SK-N-SH treated with all-trans-retinoic acid at 6 μM for 48 hours (cell line): ENCODE measurements around the gene BRME1.

Source experiments
- ATAC-seq: fragments of 200-7000 bp; cut with Tn5 transposase; 3 replicates; pipeline ENCODE4 v1.9.1; 2020; ENCODE audit warnings: mild to moderate bottlenecking, moderate library complexity
- ARNTL ChIP-seq: fragments of 450-650 bp; formaldehyde crosslinking; IDR thresholded peaks from 2 replicates; pipeline ENCODE4 v1.5.0; 2020; ENCODE audit warnings: low read depth, mild to moderate bottlenecking, moderate library complexity, borderline replicate concordance
- BACH2 ChIP-seq: fragments of 250-450 bp; sonication (Bioruptor Pico); IDR thresholded peaks from 2 replicates; pipeline ENCODE4 v1.9.0; 2021; ENCODE audit warnings: mild to moderate bottlenecking, borderline replicate concordance
- CREB5 ChIP-seq: fragments of 250-450 bp; sonication (Bioruptor Pico); IDR thresholded peaks from 2 replicates; pipeline ENCODE4 v1.5.1; 2020; ENCODE audit warnings: low read depth, mild to moderate bottlenecking, moderate library complexity
- CSDC2 ChIP-seq: fragments of 250-450 bp; sonication (Bioruptor Pico); IDR thresholded peaks from 2 replicates; pipeline ENCODE4 v1.5.0; 2020; ENCODE audit warnings: mild to moderate bottlenecking, moderate library complexity
- CSRNP3 ChIP-seq: fragments of 250-450 bp; sonication (Bioruptor Pico); IDR thresholded peaks from 2 replicates; pipeline ENCODE4 v1.5.1; 2021; ENCODE audit warnings: mild to moderate bottlenecking, moderate library complexity
- ESRRG ChIP-seq: fragments of 250-450 bp; sonication (Bioruptor Pico); IDR thresholded peaks from 2 replicates; pipeline ENCODE4 v1.6.1; 2021; ENCODE audit warnings: mild to moderate bottlenecking
- GLIS3 ChIP-seq: fragments of 250-450 bp; sonication (Bioruptor Pico); IDR thresholded peaks from 2 replicates; pipeline ENCODE4 v1.5.0; 2020; ENCODE audit warnings: mild to moderate bottlenecking, moderate library complexity
- ISL1 ChIP-seq: fragments of 250-450 bp; sonication (Bioruptor Pico); IDR thresholded peaks from 2 replicates; pipeline ENCODE4 v2.1.2; 2022; ENCODE audit warnings: mild to moderate bottlenecking, moderate library complexity
- OSR1 ChIP-seq: fragments of 250-450 bp; sonication (Bioruptor Pico); IDR thresholded peaks from 2 replicates; pipeline ENCODE4 v1.8.0; 2022; ENCODE audit warnings: moderate library complexity, mild to moderate bottlenecking, inconsistent platforms
- PATZ1 ChIP-seq: fragments of 250-450 bp; sonication (Bioruptor Pico); IDR thresholded peaks from 2 replicates; pipeline ENCODE4 v1.8.0; 2020; ENCODE audit warnings: mild to moderate bottlenecking, moderate library complexity, borderline replicate concordance
- POU6F1 ChIP-seq: fragments of 250-450 bp; sonication (Bioruptor Pico); IDR thresholded peaks from 2 replicates; pipeline ENCODE4 v1.8.0; 2021; ENCODE audit warnings: low read depth, mild to moderate bottlenecking, moderate library complexity, borderline replicate concordance
- PPARA ChIP-seq: fragments of 250-450 bp; sonication (Bioruptor Pico); IDR thresholded peaks from 2 replicates; pipeline ENCODE4 v1.5.0; 2020; ENCODE audit warnings: mild to moderate bottlenecking, borderline replicate concordance
- RARB ChIP-seq: fragments of 250-450 bp; sonication (Bioruptor Pico); IDR thresholded peaks from 2 replicates; pipeline ENCODE4 v1.8.0; 2021; ENCODE audit warnings: mild to moderate bottlenecking, moderate library complexity
- SNAI2 ChIP-seq: fragments of 250-450 bp; sonication (Bioruptor Pico); IDR thresholded peaks from 2 replicates; pipeline ENCODE4 v1.5.0; 2020; ENCODE audit warnings: mild to moderate bottlenecking, moderate library complexity
- TCF4 ChIP-seq: fragments of 250-450 bp; sonication (Bioruptor Pico); IDR thresholded peaks from 2 replicates; pipeline ENCODE4 v1.8.0; 2021; ENCODE audit warnings: mild to moderate bottlenecking, moderate library complexity, borderline replicate concordance
- TOX ChIP-seq: fragments of 250-450 bp; sonication (Bioruptor Pico); IDR thresholded peaks from 2 replicates; pipeline ENCODE4 v1.8.0; 2021; ENCODE audit warnings: mild to moderate bottlenecking, moderate library complexity, borderline replicate concordance
- TSHZ2 ChIP-seq: fragments of 250-450 bp; sonication (Bioruptor Pico); IDR thresholded peaks from 2 replicates; pipeline ENCODE4 v1.5.0; 2020; ENCODE audit warnings: mild to moderate bottlenecking, moderate library complexity
- ZC3H10 ChIP-seq: fragments of 250-450 bp; sonication (Bioruptor Pico); IDR thresholded peaks from 2 replicates; pipeline ENCODE4 v1.5.1; 2021; ENCODE audit warnings: mild to moderate bottlenecking, moderate library complexity
- ZFP3 ChIP-seq: fragments of 250-450 bp; sonication (Bioruptor Pico); IDR thresholded peaks from 2 replicates; pipeline ENCODE4 v1.5.0; 2020; ENCODE audit warnings: mild to moderate bottlenecking, moderate library complexity
- ZFP30 ChIP-seq: fragments of 450-650 bp; formaldehyde crosslinking; IDR thresholded peaks from 2 replicates; pipeline ENCODE4 v1.5.0; 2022; ENCODE audit warnings: mild to moderate bottlenecking, moderate library complexity
- ZNF70 ChIP-seq: fragments of 450-650 bp; formaldehyde crosslinking; IDR thresholded peaks from 2 replicates; pipeline ENCODE4 v1.5.0; 2020; ENCODE audit warnings: mild to moderate bottlenecking, moderate library complexity
- ZNF8 ChIP-seq: fragments of 450-650 bp; formaldehyde crosslinking; IDR thresholded peaks from 2 replicates; pipeline ENCODE4 v1.5.0; 2020; ENCODE audit warnings: mild to moderate bottlenecking, moderate library complexity

Gene BRME1

GRCh38 chr19:13918726-13919411 lies 13.0 kb upstream of the BRME1 start:
- ATAC-seq: no peak

GRCh38 chr19:13917888-13918406 lies 12.0 kb upstream of the BRME1 start:
- no peak for TF ChIP-seq ARNTL (CRISPR knock-in tag)
- TF ChIP-seq, all 23 proteins: peak for 0
- no peak for ATAC-seq

More at GRCh38 chr19:13918726-13919411, 13.0 kb upstream of the BRME1 start:
- TF ChIP-seq ESRRG (no peak), GLIS3 (no peak), ZFP30 (CRISPR knock-in tag) (no peak), BACH2 (no peak), OSR1 (CRISPR knock-in tag) (no peak), PPARA (CRISPR knock-in tag) (no peak), CSRNP3 (CRISPR knock-in tag) (no peak), POU6F1 (no peak)

- TF ChIP-seq ZFP3 (CRISPR knock-in tag): no peak
- no peak for TF ChIP-seq PPARA (CRISPR knock-in tag)
- TF ChIP-seq ISL1 (CRISPR knock-in tag): no peak
- no peak for TF ChIP-seq ESRRG
- TF ChIP-seq CSDC2 (CRISPR knock-in tag): no peak
- TF ChIP-seq ZNF70 (CRISPR knock-in tag): no peak
- no peak for TF ChIP-seq TCF4
- TF ChIP-seq CSRNP3 (CRISPR knock-in tag): no peak
- no peak for TF ChIP-seq RARB (CRISPR knock-in tag)
- TF ChIP-seq SNAI2 (CRISPR knock-in tag): no peak
- TF ChIP-seq ZC3H10 (CRISPR knock-in tag): no peak
- no peak for TF ChIP-seq CREB5 (CRISPR knock-in tag)
- TF ChIP-seq BACH2: no peak
- TF ChIP-seq PATZ1 (CRISPR knock-in tag): no peak
- no peak for TF ChIP-seq TOX (CRISPR knock-in tag)
- TF ChIP-seq ZFP30 (CRISPR knock-in tag): no peak
- TF ChIP-seq OSR1 (CRISPR knock-in tag): no peak
- TF ChIP-seq ARNTL (CRISPR knock-in tag): no peak
- TF ChIP-seq ZNF8 (CRISPR knock-in tag): no peak
- no peak for ATAC-seq
Measured at GRCh38 chr19:13914777-13915176, 8.9 kb upstream of the BRME1 start.

GRCh38 chr19:13913352-13913751 lies 7.4 kb upstream of the BRME1 start:
- no peak for TF ChIP-seq TSHZ2
- TF ChIP-seq CSDC2 (CRISPR knock-in tag): no peak
- no peak for TF ChIP-seq ZFP3 (CRISPR knock-in tag)
- TF ChIP-seq, all 23 proteins: peak for 0

More at GRCh38 chr19:13913352-13913751, 7.4 kb upstream of the BRME1 start:
- no peak for ATAC-seq
